ENCODE results near the gene IFNG-AS1. TPM values are rescaled to one million over a fixed set of nuclear protein-coding genes. Genes with fewer than 3 reads are reported as not detected.

The IFNG-AS1 gene
- total RNA-seq: 1 to 10 TPM; 1.2 TPM

DNA sequence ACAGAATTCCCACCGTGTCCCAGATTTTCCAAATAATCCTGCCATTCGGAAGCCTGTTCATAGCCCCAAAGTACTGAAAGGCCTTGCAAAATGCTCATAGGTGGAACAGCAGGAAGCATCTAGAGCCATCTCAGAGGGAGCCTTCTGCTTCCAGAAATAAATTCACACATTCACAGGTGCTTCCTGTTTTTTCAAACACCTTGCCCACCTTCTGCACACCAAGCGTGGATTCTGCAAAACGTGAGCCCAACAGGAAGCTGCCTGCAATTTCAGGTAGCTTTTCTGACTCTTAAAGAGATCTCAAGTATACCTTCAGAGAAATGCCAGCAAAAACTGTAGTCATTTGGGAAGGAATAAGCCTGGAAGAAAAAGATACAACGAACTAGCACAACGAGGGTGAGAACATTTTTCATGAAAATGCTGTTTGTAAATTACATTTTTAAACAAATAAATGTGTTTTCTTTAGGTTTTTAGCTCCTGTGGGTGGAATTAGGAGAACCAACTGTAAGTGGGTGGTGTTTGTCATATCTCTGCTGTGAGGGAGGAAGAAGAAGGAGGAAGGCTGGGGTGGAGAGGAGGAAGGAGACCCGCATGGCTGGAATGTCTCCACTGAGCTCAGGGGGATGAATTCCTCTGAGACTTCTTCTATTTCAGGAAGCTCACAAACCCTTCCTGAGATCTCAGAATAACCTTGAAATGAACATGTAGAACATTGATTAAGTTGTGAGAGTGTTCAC, at the start of gene IFNG-AS1:
Gene IFNG-AS1, plus strand, starts transcription at position 264 of the 737 bp plus-strand sequence.
- Mint-ChIP-seq H3K4me3 (peak within 1 kb of the TSS; percentile 66), H3K9me3 (no peaks in the 10 kb centered on the region), H3K4me1 (ENCODE audit: low read depth) (peaks cover 45% of the 10 kb centered on the region), H3K27ac (peak within 1 kb of the TSS; percentile 88), H3K27me3 (ENCODE audit: low read depth) (peaks cover 2% of the 10 kb centered on the region), H3K36me3 (ENCODE audit: low read depth) (peaks cover 3% of the 10 kb centered on the region)
- intact Hi-C loops (cut with micrococcal nuclease): loop anchor here (1.0 to 10.0 kb wide), 5 partner anchors 191 to 1685 kb away; partner anchors contain the start of gene HELB
- peak; percentile 75 for DNase-seq
- CTCF ChIA-PET: interaction anchor here (0.5 to 1.5 kb wide), 6 partner anchors 12 to 234 kb away, joined by 3 to 8 read pairs (median 4); no protein-coding TSS in a partner anchor

GRCh38 chr12:67939611-67940010, 49.6 kb upstream of the IFNG-AS1 start:
- H3K4me3 Mint-ChIP-seq: no peak overlapping the region
- intact Hi-C loops (cut with micrococcal nuclease): loop anchor here (5.0 to 10.0 kb wide), 3 partner anchors 137 to 915 kb away; no protein-coding TSS in a partner anchor
- no peaks in the 10 kb centered on the region for H3K9me3 Mint-ChIP-seq
- H3K36me3 Mint-ChIP-seq (ENCODE audit: low read depth): no peaks in the 10 kb centered on the region
- H3K4me1 Mint-ChIP-seq (ENCODE audit: low read depth): no peaks in the 10 kb centered on the region
- H3K27me3 Mint-ChIP-seq (ENCODE audit: low read depth): peaks cover 3% of the 10 kb centered on the region
- no peak for DNase-seq
- no peak overlapping the region for H3K27ac Mint-ChIP-seq
- CTCF ChIA-PET: interaction anchor here (0.6 to 2.4 kb wide), 4 partner anchors 9 to 584 kb away, joined by 3 to 15 read pairs (median 4); no protein-coding TSS in a partner anchor

DNA sequence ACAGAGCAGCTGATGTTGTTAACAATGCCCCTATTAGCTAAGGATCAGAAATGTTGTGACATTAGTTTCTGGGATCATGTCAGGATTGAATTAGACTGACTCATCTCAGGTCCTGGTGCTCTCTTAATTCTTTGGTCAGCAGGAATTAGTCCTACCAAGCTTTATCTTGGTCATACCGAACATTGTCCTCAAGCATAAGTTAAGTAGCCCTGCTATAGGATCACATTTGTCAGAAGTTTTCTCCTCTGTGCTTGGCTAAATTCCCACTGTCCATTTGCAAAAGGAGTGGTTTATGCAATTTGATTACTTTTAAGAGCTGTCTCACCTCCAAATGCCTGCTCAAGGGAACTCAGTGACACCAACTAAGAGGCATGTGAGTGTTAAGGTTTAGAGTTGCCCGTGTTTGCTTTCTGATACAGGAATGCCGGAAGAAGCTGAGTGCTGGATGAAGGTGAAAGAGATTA, 48.4 kb upstream of the IFNG-AS1 start:
- Mint-ChIP-seq H3K4me1 (ENCODE audit: low read depth) (no peaks in the 10 kb centered on the region), H3K9me3 (no peaks in the 10 kb centered on the region), H3K4me3 (no peak overlapping the region), H3K27ac (no peak overlapping the region), H3K36me3 (ENCODE audit: low read depth) (no peaks in the 10 kb centered on the region), H3K27me3 (ENCODE audit: low read depth) (peaks cover 3% of the 10 kb centered on the region)
- CTCF ChIA-PET: interaction anchor here (1.2 to 3.2 kb wide), 3 partner anchors 11 to 780 kb away, joined by 3 to 36 read pairs (median 3); no protein-coding TSS in a partner anchor
- no peak for DNase-seq
- intact Hi-C loops (cut with micrococcal nuclease): loop anchor here (5.0 to 10.0 kb wide), 3 partner anchors 139 to 916 kb away; no protein-coding TSS in a partner anchor

GRCh38 chr12:67942724-67943123, 46.5 kb upstream of the IFNG-AS1 start:
- DNase-seq: no peak
- intact Hi-C loops (cut with micrococcal nuclease): loop anchor here (1.0 to 10.0 kb wide), 9 partner anchors 140 to 1038 kb away; no protein-coding TSS in a partner anchor
- H3K9me3 Mint-ChIP-seq: no peaks in the 10 kb centered on the region
- no peak overlapping the region for H3K4me3 Mint-ChIP-seq
- CTCF ChIA-PET: interaction anchor here (0.6 to 3.2 kb wide), 27 partner anchors 10 to 920 kb away, joined by 3 to 36 read pairs (median 4); no protein-coding TSS in a partner anchor
- peaks cover 3% of the 10 kb centered on the region for H3K27me3 Mint-ChIP-seq (ENCODE audit: low read depth)
- no peaks in the 10 kb centered on the region for H3K4me1 Mint-ChIP-seq (ENCODE audit: low read depth)
- H3K36me3 Mint-ChIP-seq (ENCODE audit: low read depth): no peaks in the 10 kb centered on the region
- H3K27ac Mint-ChIP-seq: no peak overlapping the region

DNA sequence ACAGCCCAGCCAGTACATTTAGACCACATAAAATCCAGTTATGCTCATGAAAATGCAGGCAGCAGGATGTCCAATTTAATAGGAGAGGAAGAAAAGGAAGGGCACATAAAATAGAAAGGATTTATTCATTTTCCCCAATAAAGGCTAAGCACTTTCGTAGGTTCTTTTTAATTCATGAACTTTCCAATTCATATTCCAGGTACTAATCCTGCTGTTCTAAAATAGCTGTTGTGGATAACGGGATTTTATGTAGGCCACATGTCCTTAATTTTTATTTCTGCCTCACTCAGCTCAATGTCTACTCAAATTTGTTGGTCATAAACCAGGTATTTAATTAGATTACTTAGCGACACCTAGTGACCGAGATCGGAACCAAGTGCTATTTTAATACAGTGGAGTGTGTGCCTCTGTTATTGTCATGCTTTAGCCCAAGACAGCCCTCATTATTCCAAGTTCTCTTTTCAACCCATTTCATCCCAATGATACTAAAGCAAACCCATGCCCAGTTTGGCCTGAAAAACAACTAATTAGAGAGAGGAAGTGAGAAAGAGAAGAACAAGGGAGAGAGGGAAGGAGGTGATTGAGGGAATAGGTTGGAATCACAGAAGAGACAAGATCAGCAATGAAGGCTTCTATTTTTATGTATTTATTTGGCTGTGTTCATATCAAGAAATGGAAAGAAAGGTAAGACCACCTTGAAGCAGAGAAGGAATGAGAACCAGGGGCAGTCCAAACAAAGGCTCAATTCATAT, 45.9 kb upstream of the IFNG-AS1 start:
- no peaks in the 10 kb centered on the region for H3K9me3 Mint-ChIP-seq
- H3K27me3 Mint-ChIP-seq (ENCODE audit: low read depth): peaks cover 3% of the 10 kb centered on the region

GRCh38 chr12:67944093-67944492, 45.2 kb upstream of the IFNG-AS1 start:
- Mint-ChIP-seq H3K36me3 (ENCODE audit: low read depth) (no peaks in the 10 kb centered on the region), H3K27ac (no peak overlapping the region), H3K4me1 (ENCODE audit: low read depth) (no peaks in the 10 kb centered on the region), H3K4me3 (no peak overlapping the region), H3K27me3 (ENCODE audit: low read depth) (peaks cover 3% of the 10 kb centered on the region), H3K9me3 (no peaks in the 10 kb centered on the region)
- CTCF ChIA-PET: interaction anchor here (1.7 kb wide), 1 partner anchor 35 kb away, joined by 7 read pairs; no protein-coding TSS in a partner anchor
- DNase-seq: no peak
- intact Hi-C loops (cut with micrococcal nuclease): loop anchor here (5.0 to 10.0 kb wide), 3 partner anchors 142 to 919 kb away; no protein-coding TSS in a partner anchor

More for the DNA sequence above, 45.9 kb upstream of the IFNG-AS1 start:
- Mint-ChIP-seq H3K27ac (no peak overlapping the region), H3K36me3 (ENCODE audit: low read depth) (no peaks in the 10 kb centered on the region), H3K4me1 (ENCODE audit: low read depth) (no peaks in the 10 kb centered on the region), H3K4me3 (no peak overlapping the region)
- DNase-seq: peak; percentile 87
- intact Hi-C loops (cut with micrococcal nuclease): loop anchor here (1.0 to 10.0 kb wide), 9 partner anchors 141 to 1039 kb away; no protein-coding TSS in a partner anchor
- CTCF ChIA-PET: interaction anchor here (0.6 to 3.2 kb wide), 26 partner anchors 9 to 921 kb away, joined by 3 to 36 read pairs (median 4); no protein-coding TSS in a partner anchor

- no peak overlapping the region for H3K4me3 Mint-ChIP-seq
- CTCF ChIA-PET: interaction anchor here (1.4 kb wide), 1 partner anchor 10 kb away, joined by 4 read pairs; no protein-coding TSS in a partner anchor
- no peaks in the 10 kb centered on the region for H3K27me3 Mint-ChIP-seq (ENCODE audit: low read depth)
- H3K9me3 Mint-ChIP-seq: peaks cover 1% of the 10 kb centered on the region
- no peak overlapping the region for H3K27ac Mint-ChIP-seq
- no peaks in the 10 kb centered on the region for H3K4me1 Mint-ChIP-seq (ENCODE audit: low read depth)
- no peak for DNase-seq
- intact Hi-C loops (cut with micrococcal nuclease): no loop called here
- H3K36me3 Mint-ChIP-seq (ENCODE audit: low read depth): no peaks in the 10 kb centered on the region
Observed at GRCh38 chr12:67952787-67953186, 36.5 kb upstream of the IFNG-AS1 start.

DNA sequence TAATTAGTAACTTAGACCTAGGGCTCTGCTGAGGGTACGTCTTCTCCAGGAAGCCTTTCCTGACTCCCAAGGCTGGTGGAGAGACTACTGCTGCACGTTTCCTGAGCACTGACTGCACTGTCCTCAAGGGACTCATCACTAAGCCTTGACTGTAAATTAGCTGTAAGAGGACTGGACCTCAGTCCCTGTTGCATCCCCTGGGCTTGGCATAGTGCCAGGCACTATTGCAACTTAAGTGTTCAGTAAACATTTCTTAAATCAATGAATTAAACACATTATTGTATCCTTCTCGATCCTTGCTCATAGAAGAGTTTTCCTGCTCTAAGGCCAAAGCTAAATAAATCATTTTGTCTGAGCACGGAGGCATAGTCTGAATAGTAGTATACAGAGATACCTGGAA, 31.9 kb upstream of the IFNG-AS1 start:
- H3K27ac Mint-ChIP-seq: no peak overlapping the region
- no peaks in the 10 kb centered on the region for H3K27me3 Mint-ChIP-seq (ENCODE audit: low read depth)
- H3K9me3 Mint-ChIP-seq: peaks cover 1% of the 10 kb centered on the region
- intact Hi-C loops (cut with micrococcal nuclease): no loop called here
- H3K4me1 Mint-ChIP-seq (ENCODE audit: low read depth): no peaks in the 10 kb centered on the region
- CTCF ChIA-PET: no interaction called here
- H3K4me3 Mint-ChIP-seq: no peak overlapping the region
- DNase-seq: no peak
- no peaks in the 10 kb centered on the region for H3K36me3 Mint-ChIP-seq (ENCODE audit: low read depth)

DNA sequence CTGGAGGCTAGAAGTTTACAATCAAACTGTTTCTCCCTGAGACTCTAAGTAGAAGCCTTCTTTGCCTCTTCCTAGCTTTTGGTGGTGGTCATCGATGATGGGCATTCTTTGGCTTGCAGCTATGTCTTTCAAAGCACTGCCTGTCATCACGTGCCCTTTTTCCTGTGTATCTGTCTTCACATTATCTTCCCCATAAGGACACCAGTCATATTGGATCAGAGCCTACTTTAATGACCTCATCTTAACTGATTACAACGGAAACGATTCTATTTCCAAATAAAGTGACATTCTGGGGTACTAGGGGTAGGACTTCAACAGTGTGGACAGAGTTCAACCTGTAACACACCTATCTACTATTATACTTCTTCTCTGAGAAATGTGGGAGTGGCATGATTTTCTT, 31.1 kb upstream of the IFNG-AS1 start:
- intact Hi-C loops (cut with micrococcal nuclease): no loop called here
- no peaks in the 10 kb centered on the region for H3K27me3 Mint-ChIP-seq (ENCODE audit: low read depth)
- no peaks in the 10 kb centered on the region for H3K4me1 Mint-ChIP-seq (ENCODE audit: low read depth)
- DNase-seq: no peak
- no peak overlapping the region for H3K4me3 Mint-ChIP-seq
- CTCF ChIA-PET: no interaction called here
- H3K27ac Mint-ChIP-seq: no peak overlapping the region
- H3K36me3 Mint-ChIP-seq (ENCODE audit: low read depth): no peaks in the 10 kb centered on the region
- peaks cover 1% of the 10 kb centered on the region for H3K9me3 Mint-ChIP-seq

- H3K4me1 Mint-ChIP-seq (ENCODE audit: low read depth): no peaks in the 10 kb centered on the region
- no peaks in the 10 kb centered on the region for H3K9me3 Mint-ChIP-seq
- H3K27ac Mint-ChIP-seq: no peak overlapping the region
- CTCF ChIA-PET: interaction anchor here (1.1 kb wide), 1 partner anchor 37 kb away, joined by 3 read pairs; no protein-coding TSS in a partner anchor
- intact Hi-C loops (cut with micrococcal nuclease): no loop called here
- no peaks in the 10 kb centered on the region for H3K27me3 Mint-ChIP-seq (ENCODE audit: low read depth)
- H3K36me3 Mint-ChIP-seq (ENCODE audit: low read depth): no peaks in the 10 kb centered on the region
- DNase-seq: no peak
- H3K4me3 Mint-ChIP-seq: no peak overlapping the region
Observed at GRCh38 chr12:67964456-67964855, 24.8 kb upstream of the IFNG-AS1 start.

GRCh38 chr12:67966560-67966959, 22.7 kb upstream of the IFNG-AS1 start:
- Mint-ChIP-seq H3K36me3 (ENCODE audit: low read depth) (no peaks in the 10 kb centered on the region), H3K27me3 (ENCODE audit: low read depth) (no peaks in the 10 kb centered on the region), H3K27ac (no peak overlapping the region), H3K9me3 (no peaks in the 10 kb centered on the region), H3K4me3 (no peak overlapping the region), H3K4me1 (ENCODE audit: low read depth) (no peaks in the 10 kb centered on the region)
- intact Hi-C loops (cut with micrococcal nuclease): no loop called here
- DNase-seq: no peak
- CTCF ChIA-PET: no interaction called here

DNA sequence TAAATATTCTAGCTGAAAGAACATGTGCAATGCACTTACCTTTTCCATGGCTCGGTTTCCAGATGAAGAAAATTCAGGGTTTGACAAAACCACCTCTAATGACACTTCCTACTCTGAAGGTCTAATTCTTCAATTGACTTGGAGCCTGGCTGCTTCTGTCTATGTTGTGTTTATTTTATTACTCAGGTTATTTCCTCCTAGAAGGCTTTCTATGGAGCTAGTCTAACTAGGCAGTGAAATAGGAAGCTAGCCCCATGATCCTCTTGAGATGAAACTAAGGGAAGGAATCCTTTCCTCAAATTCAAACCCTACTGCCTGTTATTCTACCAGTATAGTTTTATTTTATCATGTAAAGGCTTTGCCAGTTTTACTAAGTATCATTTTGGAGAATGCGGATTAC, 20.9 kb upstream of the IFNG-AS1 start:
- CTCF ChIA-PET: interaction anchor here (1.7 kb wide), 1 partner anchor 23 kb away, joined by 3 read pairs; no protein-coding TSS in a partner anchor

More for the DNA sequence above, 20.9 kb upstream of the IFNG-AS1 start:
- Mint-ChIP-seq H3K27ac (no peak overlapping the region), H3K9me3 (no peaks in the 10 kb centered on the region), H3K27me3 (ENCODE audit: low read depth) (no peaks in the 10 kb centered on the region), H3K4me1 (ENCODE audit: low read depth) (no peaks in the 10 kb centered on the region), H3K4me3 (no peak overlapping the region), H3K36me3 (ENCODE audit: low read depth) (no peaks in the 10 kb centered on the region)
- no peak for DNase-seq
- intact Hi-C loops (cut with micrococcal nuclease): no loop called here

All from activated naive CD4-positive, alpha-beta T cell treated with anti-CD3 and anti-CD28 coated beads for 36 hours (primary cell).